Kidney glomerular epithelial cell (primary cell): Measurements from ENCODE around the gene FREM2.

Experiments used
- DNase-seq: peaks from one replicate; lab custom pipeline; 2025; lab: John Stamatoyannopoulos, UW

Gene FREM2

DNA sequence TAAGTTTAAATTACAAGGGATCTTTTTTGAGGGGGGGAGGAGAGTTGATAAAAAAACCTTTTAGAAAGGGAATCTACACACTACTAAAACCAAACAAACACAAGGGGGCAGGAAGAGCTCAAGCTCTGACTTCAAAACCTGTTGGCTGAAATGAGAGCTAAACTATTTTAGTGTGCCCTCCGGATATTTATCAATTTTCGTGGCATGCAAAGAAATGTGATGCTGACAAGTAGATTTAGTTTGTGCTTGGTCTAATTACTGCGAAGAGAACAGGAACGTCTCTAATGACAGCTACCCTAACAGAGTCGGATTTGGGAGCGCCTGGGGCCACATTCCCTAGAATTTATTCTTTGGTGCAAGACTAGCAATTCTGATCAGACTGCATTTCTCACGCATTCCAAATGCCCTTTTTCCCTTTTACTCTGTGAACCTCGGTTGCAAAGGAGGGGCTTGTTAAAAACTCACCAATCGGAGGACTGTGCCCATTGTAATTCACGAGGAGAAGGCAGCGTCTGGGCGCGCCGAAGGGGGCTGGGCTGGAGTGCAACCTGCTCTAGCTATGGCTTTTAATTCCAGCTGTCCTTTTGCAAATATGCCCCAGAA lies 802 bp upstream of the FREM2 start:
- DNase-seq: peak; percentile 4

DNA sequence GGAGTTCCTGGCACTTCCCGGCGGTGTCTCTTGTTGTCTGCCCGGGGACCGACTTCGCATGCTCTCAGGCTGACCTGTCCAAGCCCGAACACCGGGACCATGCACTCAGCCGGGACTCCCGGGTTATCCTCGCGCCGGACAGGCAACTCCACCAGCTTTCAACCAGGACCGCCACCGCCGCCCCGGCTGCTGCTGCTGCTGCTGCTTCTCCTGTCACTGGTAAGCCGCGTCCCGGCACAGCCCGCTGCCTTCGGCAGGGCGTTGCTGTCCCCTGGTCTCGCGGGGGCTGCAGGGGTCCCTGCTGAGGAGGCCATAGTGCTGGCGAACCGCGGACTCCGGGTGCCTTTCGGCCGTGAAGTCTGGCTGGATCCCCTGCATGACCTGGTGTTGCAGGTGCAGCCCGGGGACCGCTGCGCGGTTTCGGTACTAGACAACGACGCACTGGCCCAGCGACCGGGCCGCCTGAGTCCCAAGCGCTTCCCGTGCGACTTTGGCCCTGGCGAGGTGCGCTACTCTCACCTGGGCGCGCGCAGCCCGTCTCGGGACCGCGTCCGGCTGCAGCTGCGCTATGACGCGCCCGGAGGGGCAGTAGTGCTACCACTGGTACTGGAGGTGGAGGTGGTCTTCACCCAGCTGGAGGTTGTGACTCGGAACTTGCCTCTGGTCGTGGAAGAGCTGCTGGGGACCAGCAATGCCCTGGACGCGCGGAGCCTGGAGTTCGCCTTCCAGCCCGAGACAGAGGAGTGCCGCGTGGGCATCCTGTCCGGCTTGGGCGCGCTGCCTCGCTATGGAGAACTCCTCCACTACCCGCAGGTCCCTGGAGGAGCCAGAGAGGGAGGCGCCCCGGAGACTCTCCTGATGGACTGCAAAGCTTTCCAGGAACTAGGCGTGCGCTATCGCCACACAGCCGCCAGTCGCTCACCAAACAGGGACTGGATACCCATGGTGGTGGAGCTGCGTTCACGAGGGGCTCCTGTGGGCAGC lies 661 bp downstream of the FREM2 start:
- no peak for DNase-seq

- no peak for DNase-seq
Observed at GRCh38 chr13:38688674-38689073, 1.8 kb downstream of the FREM2 start.

DNA sequence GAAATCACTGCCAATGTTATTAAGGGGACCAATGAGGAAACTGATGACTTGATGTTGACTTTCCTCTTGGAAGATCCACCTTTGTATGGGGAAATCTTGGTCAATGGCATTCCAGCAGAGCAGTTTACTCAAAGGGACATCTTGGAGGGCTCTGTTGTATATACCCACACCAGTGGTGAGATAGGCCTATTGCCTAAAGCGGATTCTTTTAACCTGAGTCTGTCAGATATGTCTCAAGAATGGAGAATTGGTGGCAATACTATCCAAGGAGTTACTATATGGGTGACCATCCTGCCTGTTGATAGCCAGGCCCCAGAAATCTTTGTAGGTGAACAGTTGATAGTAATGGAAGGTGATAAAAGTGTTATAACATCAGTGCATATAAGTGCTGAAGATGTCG lies 3.4 kb downstream of the FREM2 start:
- DNase-seq: no peak

GRCh38 chr13:38693168-38693567 lies 6.3 kb downstream of the FREM2 start:
- no peak for DNase-seq

DNA sequence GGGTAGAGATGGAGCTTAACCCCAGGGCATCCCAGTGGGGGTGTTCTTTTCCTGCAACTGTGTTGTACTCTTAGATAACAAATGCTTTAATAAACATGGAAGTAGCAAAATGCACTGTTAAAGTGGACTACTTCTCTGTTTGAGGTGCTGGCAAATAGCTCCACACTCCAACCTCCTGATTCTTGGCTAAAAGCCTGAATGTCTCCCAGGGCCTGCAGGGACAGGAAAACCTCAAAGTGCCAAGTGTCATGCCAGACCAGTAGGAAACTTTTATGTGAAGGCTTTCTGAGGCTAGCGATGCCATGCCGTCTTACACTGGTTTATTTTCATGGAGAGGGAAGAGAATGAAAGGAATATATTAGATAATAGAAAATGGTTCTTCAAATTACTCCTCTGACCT lies 6.8 kb downstream of the FREM2 start:
- DNase-seq: no peak

DNA sequence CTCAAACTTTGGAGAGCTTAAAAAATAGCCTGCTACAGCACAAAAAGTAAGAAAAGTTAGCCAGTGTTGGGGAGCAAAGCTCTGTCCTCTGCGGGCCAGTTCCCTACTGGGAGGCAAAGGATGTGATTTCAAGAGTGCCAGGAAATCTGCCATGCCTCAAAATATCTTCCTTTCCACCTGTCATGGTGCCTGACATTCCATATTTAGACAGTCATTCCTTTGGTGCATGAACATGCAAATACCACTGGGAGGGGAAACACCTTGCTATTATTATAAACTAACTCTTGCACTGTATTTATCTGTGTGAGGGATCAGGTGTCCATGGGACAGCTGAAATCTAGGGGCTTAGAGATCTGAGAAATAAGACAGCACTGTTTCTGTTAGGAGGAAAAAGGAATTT lies 10.3 kb downstream of the FREM2 start:
- no peak for DNase-seq

- peak; percentile 4 for DNase-seq
Observed at GRCh38 chr13:38697628-38698333, 10.9 kb downstream of the FREM2 start.

DNA sequence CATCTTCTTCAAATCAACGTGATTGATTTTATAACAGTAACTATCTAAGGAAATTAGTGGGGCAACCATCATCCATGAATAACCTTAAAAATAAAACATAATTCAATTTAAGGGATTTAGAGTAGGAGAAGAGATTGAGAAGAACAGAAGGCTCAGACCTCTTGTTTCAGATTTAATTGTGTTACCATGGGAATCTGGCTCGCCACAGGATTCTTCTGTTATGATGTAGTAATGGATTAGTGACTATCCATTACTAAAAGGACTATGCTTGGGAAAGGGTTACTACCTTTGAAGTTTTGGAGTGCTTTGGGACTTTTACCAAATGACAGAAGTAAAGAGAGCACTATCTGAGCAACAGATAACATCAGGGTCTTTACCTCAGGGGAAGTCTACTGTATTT lies 13.2 kb downstream of the FREM2 start:
- no peak for DNase-seq

DNA sequence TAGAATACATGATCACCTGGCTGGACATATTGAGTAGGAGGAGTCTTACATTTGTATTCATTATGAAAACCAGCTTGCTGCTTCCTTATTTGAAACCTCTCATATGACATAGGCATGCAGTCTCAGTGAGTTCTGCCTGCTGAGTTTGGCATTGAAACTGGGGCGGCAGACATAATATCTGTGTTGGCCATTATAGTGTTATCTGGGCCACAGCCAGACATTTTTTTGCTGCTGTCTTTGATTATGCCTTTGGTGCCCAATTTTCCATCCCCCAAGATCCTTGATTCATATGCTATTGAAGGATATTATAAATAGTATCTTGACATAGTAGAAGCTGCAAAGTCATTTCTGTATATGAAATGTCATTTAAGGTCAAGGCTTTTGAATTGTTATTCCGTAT lies 15.8 kb downstream of the FREM2 start:
- no peak for DNase-seq

DNA sequence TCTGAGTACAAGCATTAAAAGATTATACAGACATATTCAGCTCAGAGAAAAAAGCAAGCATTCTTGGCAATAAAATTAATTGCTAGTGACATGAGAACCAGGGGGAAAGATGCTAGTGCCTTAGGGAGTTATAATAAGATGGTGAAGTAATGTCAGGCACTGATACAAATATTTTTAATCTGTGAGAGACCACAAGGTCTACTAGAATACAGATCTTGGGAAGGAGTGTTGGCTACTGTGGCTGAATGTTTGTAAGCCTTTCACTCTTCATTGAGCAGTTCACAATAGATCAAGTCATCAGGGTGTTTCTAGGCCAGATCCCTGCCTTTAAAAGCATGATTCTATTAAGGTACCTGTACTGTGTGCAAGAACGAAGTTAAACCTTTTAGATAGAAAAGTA lies 16.4 kb downstream of the FREM2 start:
- DNase-seq: no peak

DNA sequence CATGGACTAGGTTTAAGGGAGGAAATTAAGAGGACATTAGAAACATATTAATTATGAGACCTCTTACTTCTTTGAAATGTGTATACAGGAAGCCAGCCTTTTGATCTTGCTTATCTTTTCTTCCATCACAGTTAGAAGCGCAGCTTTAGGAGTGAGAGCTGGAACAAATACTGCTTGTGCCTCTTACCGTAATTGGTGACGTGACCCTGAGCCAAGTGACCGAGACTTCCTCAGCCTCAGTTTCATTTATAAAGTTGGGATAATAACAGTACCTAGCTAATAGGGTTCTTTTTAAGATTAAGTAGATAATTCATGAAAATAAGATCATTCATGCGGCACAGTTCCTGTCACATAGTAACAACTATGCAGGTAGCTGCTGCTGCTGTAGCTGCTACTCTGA lies 18.5 kb downstream of the FREM2 start:
- no peak for DNase-seq

DNA sequence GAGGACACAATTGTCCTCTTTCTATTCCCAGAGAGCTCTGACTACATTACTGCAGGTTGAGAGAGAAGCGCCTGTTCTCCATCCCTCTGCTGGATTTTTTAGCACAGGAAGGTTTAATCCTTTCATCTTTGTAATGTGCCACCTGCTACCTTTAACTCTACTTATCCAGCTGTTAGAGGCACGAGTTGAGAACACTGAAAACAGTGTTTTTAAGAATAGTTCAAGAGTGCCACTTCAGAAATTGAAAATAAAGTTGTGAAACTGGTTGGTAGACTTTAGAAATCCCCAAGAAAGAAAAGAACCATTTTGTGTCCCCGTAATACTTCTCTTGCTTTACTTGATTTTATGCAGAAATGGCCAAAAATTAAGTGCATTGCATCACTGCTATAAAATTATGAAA lies 20.6 kb downstream of the FREM2 start:
- no peak for DNase-seq

DNA sequence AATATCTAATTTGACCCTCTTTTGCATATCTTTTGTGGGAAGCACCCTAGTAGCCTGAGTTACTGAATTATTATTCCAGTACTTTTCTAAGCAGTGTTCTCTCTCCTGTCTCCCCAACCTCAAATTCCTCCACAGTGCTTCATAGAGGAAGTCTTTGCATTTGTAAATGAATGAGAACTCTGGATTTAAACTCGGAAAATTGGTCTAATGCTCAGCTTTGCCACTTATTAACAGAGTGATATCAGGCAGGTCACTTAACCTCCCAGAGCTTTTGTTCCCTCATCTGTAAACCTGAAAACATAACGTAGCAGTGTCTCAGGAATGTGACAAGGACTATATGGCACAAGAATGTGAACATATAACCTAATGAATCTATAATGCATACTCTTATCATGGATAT lies 26.2 kb downstream of the FREM2 start:
- peak; percentile 46 for DNase-seq

GRCh38 chr13:38718374-38718773 lies 31.5 kb downstream of the FREM2 start:
- DNase-seq: no peak

- DNase-seq: no peak
Observed at GRCh38 chr13:38730332-38730731, 43.5 kb downstream of the FREM2 start.

DNA sequence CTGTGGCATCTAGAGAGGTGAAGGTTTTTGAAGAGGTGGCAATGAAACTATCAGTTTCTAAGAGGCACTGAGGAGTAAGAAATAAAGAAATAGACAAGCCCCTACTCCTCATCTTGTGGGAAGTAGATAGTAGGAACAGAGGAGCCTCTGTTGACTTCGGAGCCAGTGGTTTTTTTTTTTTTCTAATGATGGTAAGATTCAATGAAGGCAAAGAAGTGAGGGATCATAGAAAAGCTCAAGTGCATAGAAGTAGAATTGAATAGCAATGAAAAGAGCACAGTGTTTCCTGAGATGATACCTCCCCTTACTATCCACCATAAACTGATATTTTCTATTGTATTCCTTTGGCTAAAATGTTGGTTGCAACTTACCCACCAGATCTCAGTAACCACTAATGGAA lies 46.3 kb downstream of the FREM2 start:
- no peak for DNase-seq

- DNase-seq: no peak
Observed at GRCh38 chr13:38735665-38736440, 49.0 kb downstream of the FREM2 start.

- DNase-seq: no peak
Observed at GRCh38 chr13:38743466-38743865, 56.6 kb downstream of the FREM2 start.

DNA sequence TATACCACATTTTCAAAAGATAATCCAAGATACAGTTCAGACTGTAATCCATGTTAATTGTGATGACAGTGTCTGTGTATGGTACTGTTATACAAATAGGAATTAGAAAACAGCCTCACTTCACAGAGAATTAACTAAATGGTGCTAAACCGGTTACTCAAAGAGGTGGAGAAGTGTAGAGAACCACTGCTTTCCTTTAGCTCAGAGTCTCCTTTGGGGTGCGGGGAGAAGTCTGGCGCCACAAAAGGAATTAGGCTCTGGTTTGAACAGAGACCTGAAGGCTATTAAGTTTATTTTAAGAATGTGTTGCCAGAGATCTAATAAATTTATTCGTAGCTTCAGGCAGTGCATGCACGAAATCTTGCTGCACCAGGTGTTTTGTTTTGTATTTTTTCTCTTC lies 65.8 kb downstream of the FREM2 start:
- DNase-seq: no peak

DNA sequence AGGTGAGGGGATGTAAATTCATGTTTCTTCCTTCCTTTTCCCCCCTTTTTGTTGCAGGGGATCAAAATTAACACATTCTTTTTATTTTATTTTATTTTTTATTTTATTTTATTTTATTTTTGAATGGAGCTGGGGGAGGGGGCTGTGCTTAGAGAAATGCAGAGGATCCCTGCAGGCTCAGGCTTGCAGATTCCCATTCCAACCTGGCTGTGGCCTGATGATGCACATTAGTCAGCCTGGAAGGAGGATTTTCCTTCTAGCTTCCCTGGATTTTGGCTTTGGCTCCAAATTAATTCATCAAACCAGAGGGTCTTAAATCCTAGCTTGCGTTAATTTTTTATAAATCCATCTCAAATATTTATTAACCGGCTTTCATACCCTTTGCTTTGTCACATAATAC lies 67.0 kb downstream of the FREM2 start:
- DNase-seq: no peak

- no peak for DNase-seq
Observed at GRCh38 chr13:38755793-38756192, 68.9 kb downstream of the FREM2 start.
